ENCODE results near the gene DAO.

Gene DAO

DNA sequence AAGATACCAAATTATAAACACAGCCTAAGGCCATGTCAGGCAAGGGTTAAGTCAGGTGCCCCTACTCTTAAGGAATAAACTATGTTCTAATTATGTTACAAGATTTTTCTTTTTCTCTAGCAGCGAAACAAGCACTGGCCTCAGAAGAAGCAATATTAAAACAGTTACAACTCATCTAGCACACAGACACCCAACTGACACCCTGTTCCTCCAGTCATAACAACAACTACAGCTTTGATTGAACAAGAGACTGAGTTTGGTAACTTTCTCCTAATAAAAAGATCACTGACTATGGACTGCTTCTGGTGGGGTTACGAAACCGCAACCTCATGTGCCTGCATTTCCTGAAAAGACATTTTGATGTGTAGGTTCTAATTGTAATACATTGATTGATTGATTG lies 3.3 kb upstream of the DAO start:
- FAIRE-seq: no peak

GRCh38 chr12:108881953-108882352 lies 2.1 kb downstream of the DAO start:
- no peak for FAIRE-seq

GRCh38 chr12:108884116-108885012 lies 4.5 kb downstream of the DAO start:
- no peak for FAIRE-seq

GRCh38 chr12:108886873-108887629 lies 7.2 kb downstream of the DAO start:
- no peak for FAIRE-seq

DNA sequence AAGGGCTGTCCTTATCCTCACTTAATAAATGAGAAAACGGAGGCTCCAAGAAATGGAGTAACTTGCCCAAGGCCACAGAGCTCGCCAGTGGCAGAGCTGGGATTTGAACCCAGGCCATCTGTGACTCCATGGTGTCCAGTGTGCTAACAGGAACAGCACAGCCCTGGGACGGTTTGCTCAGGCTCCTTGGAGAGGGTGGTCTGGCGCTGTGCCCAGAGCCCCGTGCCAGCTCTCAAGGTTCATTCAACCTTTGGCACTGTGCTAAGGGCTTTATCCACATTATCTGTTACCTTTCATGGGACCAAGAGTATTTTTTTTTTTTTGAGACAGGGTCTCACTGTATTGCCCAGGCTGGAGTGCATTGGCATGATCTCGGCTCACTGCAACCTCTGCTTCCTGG lies 8.1 kb downstream of the DAO start:
- no peak for FAIRE-seq

DNA sequence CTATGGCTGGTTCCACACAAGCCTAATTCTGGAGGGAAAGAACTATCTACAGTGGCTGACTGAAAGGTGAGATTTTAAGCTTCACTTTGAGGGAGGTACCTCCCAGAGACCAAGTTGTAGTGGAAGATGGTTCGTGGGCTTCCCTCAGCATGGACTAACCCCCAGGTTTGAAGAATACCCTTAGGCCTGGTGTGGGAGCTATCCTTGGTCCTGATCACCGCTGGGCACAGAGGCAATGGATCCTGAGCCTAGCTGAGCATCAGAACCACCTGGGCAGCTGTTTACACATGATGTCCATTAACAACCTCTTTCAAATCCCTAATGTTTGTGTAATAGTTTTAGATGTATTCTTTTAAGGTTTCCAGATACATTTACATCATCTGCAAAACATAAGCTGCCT lies 10.3 kb downstream of the DAO start:
- FAIRE-seq: no peak

DNA sequence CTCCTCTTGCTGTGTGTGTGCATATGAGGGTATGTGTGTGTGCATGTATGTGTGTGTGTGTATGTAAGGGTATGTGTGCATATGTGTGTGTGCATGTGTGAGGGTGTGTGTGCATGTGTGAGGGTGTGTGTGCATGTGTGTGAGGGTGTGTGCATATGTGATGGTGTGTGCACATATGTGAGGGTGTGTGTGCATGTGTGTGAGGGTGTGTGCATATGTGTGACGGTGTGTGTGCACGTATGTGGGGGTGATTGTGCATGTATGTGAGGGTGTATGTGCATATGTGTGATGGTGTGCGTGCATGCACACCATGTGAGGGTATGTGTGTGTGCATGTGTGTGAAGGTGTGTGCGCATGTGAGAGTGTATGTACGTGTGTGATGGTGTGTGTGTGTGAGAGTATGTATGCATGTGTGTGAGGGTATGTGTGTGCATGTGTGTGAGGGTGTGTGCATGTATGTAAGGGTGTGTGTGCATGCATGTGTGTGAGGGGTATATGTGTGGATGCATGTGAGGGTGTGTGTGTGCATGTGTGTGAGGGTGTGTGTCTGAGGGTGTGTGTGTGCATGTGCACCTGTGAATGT lies 15.4 kb downstream of the DAO start:
- FAIRE-seq: no peak

DNA sequence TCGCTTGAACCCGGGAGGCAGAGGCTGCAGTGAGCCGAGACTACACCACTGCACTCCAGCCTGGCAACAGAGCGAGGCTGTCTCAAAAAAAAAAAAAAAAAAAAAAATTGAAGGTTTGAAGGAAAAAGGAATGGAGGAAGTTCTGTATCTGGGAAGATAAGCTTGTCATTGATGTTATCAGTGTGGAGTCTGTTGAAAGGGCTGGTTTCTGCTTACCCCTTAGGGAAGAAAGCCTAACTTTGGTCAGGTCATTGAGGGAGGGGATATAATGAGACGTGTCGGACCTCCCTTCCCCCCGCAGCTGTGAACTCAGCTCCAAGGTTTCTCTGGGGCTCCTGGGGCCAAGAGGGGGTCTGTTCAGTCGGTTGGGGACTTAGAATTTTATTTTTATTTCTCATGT lies 16.4 kb downstream of the DAO start:
- no peak for FAIRE-seq

- FAIRE-seq: no peak
Observed at GRCh38 chr12:108896817-108897216, 16.9 kb downstream of the DAO start.

DNA sequence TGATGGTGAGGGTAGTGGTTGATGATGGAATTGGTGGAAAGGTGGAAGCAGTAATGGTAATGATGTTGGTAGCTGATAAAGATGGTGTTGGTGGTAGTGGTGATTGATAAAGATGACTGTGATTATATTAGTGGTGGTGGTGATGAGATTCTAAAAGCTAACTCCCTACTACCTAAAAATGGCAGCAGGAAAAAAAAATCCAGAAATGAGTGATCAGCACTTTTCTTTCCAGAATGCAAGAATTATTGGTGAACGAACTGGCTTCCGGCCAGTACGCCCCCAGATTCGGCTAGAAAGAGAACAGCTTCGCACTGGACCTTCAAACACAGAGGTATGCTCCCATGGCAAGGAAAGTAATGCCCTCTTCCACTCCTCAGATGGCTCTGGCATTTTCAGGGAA lies 19.3 kb downstream of the DAO start:
- FAIRE-seq: no peak

DNA sequence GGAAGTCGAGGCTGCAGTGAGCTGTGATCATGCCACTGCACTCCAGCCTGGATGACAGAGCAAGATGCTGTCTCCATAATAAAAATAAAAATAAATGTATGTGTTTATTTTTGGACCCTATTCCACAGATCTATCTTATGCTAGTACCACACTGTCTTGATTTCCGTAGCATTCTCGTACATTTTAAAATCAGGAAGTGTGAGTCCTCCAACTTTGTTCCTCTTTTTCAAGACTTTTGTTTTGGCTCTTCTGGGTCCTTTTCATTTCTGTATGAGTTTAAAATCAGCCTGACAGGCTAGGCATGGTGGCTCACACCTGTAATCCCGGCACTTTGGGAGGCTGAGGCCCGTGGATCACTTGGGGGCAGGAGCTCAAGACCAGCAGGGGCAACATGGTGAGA lies 25.8 kb downstream of the DAO start:
- FAIRE-seq: no peak

DNA sequence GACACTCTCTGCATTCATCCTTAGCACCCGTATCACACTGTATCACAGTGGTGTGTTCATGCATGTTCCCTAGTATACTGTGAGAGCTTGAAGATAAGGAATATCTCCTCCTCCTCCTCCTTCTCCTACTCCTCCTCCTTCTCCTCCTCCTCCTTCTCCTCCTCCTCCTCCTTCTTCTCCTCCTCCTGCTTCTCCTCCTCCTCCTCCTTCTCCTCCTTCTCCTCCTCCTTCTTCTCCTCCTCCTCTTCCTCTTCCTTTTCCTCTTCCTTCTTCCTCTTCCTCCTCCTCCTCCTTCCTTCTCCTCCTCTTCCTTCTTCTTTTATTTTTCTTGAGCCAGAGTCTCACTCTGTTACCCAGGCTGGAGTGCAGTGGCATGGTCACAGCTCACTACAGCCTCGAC lies 27.1 kb downstream of the DAO start:
- FAIRE-seq: no peak

DNA sequence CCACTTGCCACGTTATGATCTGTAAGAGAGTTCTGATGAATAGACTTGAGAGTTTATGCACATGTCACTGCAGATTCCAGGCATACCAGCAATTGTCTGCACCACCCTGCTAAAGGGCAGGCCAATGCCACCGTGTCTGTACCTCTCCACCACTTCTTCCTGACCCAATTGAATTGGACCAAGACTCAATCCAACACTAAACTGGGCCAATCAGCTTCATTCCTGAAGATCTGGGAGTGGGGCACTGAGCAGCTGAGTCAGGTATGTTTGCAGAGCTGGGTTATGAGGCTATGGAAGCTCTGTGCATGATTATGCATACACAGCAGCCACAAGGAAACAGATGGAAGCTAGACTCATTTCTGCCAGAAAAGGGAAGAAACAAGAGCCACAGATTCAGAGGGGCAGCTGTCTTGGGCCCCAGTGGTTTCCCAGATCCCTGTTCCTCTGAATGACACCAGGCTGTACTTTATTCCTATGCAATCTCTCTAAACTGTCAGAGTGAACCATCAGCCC lies 28.0 kb downstream of the DAO start:
- no peak for FAIRE-seq

DNA sequence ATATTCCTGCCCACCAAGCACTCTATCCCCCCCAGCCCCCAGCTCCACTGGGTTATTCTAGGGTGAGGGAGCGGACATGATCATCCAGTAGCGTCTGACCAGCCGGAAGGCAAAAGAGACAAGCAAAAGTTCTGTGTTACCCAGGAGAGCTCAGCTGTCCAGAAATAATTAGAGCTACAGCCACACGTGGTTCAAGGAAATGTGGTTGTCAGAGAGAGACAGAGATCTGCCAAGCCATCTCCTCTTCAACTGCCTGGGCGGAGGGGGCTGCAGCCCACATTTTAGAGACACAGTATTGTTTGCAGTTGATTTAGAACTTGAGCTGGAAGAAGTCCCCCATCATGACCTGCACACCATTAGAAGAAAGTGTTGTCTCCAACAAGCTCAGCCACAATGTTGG lies 30.4 kb downstream of the DAO start:
- no peak for FAIRE-seq

- FAIRE-seq: no peak
Observed at GRCh38 chr12:108911915-108912314, 32.0 kb downstream of the DAO start.

DNA sequence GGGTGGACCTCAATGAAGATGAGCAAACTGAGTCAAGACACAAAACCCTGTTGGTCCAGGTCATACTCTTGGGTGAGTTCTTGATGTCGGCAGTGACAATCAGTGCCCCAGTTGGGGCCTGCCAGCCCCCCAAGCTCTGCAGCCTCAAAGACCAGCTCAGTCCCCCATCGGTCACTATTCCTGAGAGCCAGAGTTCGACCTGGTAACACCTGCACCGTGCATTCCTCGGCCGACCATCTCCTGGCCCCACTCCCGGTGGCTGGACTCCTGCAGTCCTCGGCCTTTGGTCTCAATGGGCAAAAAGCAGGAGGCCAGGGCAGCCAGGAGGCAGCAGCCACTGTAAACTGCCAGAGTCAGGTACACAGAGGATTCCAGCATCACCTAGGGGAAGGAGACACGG lies 32.5 kb downstream of the DAO start:
- FAIRE-seq: no peak

DNA sequence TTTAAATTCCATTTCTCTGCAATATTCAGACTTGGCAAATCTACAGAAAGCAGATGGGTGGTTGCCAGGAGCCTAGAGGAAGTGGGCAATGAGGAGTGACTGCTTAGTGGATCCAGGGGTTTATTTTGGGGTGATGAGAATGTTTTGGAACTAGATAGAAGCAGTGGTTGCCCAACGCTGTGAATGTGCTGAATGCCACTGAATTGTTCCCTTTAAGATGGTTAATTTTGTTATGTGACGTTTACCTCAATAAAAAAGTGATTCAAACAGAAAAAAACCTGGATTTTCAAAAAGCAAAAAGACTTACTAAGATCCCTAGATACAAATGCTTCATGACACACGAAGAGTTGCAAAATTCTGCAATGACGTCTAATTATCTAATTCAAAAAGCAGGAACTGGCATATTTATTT lies 34.2 kb downstream of the DAO start:
- FAIRE-seq: no peak

- FAIRE-seq: no peak
Observed at GRCh38 chr12:108915632-108916133, 35.8 kb downstream of the DAO start.

DNA sequence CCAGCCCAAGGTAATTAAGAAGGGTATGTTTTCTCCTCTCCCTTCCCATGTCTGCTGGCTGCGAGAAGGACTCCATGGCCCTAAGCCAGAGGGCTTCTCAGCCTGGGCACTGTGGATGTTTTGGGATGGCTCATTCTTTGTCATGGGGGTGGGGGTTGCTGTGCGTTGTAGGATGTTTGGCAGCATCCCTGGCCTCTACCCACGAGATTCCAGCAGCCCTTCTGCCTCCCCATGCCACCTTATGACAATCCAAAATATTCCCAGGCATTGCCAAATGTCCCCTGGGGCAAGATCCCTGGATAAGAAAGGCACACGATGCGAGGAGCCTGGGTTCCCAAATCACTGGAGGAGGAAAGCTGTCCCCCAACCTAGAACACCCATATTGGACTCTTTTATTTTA lies 36.4 kb downstream of the DAO start:
- FAIRE-seq: no peak

GRCh38 chr12:108918206-108918605 lies 38.3 kb downstream of the DAO start:
- FAIRE-seq: no peak

- FAIRE-seq: no peak
Observed at GRCh38 chr12:108918960-108919642, 39.2 kb downstream of the DAO start.

DNA sequence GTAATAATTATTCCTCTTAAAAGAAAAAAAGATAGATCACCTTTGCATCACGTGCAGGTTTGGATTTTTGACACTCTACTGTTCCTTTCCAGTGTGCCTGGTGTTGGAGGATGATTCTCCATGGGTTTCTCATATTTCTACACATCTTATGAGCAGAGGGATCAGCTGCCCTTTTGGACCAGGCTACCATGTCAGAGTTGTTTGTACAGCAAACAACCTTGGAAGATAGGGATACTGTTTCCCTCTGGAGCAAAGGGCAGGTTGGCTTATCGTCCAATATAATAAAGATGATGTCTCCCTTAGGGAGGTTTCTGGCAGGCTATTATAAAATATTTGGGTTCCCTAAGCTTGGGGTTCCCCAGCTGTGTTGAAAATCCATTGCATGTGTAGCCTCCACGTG lies 42.1 kb downstream of the DAO start:
- no peak for FAIRE-seq

GRCh38 chr12:108922918-108923317 lies 43.0 kb downstream of the DAO start:
- no peak for FAIRE-seq
